ENCODE results near the gene PELI3. TPM values are rescaled to one million over a fixed set of nuclear protein-coding genes. Genes with fewer than 3 reads are reported as not detected.

The PELI3 gene
- total RNA-seq, 4 donors from 2014 or later = 13.8 to 35.0 (median 24.0) TPM

DNA sequence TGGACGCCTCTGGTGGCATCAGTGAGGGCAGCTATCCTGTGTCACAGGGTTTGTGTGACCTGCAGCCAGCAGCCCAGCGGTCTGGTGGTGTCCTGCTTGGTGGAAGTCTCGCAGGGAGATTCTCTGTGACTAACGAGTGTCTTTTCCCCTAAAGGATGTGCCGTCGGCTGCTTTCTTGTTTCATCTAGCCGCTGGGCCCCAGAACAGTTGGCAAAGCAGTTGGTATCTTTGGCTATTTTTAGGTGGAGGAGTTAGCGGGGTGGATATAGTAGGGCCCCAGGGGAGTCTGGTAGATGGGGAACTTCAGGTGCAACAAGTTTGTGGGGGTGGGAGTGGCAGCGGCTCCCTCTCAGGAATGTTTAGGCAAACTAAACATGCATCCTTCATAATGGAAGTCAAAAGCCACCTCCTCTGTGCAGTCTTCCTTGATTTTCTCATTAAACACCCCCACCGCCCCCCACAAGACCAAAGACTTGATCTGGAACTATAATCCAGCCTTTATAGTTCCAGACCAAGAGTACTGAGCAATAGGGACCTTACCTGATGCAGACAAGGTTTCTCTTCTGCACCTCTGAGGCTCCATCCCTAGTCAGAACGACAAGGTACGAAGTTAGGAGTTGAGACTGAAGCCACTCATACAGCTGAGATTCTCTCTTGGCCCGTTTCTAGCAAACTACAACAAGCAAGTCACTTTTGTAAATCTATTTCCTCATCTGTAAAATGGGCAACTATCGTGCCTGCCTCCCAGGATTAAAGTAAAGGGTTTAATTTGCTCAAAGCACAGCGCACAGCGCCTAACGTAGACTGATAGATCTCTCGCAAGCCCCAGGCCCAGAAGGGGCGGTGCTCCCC lies 1.1 kb upstream of the PELI3 start:
- DNase-seq = no peak
- TF ChIP-seq, protein P1, sequence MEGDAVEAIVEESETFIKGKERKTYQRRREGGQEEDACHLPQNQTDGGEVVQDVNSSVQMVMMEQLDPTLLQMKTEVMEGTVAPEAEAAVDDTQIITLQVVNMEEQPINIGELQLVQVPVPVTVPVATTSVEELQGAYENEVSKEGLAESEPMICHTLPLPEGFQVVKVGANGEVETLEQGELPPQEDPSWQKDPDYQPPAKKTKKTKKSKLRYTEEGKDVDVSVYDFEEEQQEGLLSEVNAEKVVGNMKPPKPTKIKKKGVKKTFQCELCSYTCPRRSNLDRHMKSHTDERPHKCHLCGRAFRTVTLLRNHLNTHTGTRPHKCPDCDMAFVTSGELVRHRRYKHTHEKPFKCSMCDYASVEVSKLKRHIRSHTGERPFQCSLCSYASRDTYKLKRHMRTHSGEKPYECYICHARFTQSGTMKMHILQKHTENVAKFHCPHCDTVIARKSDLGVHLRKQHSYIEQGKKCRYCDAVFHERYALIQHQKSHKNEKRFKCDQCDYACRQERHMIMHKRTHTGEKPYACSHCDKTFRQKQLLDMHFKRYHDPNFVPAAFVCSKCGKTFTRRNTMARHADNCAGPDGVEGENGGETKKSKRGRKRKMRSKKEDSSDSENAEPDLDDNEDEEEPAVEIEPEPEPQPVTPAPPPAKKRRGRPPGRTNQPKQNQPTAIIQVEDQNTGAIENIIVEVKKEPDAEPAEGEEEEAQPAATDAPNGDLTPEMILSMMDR (IDR thresholded peaks at IDR 0.05) = no peak
- no peak for TF ChIP-seq POLR2A (IDR thresholded peaks at IDR 0.05)
- H3K9me3 ChIP-seq = no peaks in the 10 kb centered on the region
- H3K4me1 ChIP-seq = peaks cover 0 to 6% of the 10 kb centered on the region in 2 donors
- H3K27me3 ChIP-seq = no peaks in the 10 kb centered on the region
- intact Hi-C loops (cut with DNase I; ENCODE audit: low total_unique reads) = no loop called here
- H3K4me3 ChIP-seq = peak overlapping the region; percentile 72 to 75
- no peaks in the 10 kb centered on the region for H3K36me3 ChIP-seq
- H3K27ac ChIP-seq = peak overlapping the region in 1 of 2 donors; percentile 85

DNA sequence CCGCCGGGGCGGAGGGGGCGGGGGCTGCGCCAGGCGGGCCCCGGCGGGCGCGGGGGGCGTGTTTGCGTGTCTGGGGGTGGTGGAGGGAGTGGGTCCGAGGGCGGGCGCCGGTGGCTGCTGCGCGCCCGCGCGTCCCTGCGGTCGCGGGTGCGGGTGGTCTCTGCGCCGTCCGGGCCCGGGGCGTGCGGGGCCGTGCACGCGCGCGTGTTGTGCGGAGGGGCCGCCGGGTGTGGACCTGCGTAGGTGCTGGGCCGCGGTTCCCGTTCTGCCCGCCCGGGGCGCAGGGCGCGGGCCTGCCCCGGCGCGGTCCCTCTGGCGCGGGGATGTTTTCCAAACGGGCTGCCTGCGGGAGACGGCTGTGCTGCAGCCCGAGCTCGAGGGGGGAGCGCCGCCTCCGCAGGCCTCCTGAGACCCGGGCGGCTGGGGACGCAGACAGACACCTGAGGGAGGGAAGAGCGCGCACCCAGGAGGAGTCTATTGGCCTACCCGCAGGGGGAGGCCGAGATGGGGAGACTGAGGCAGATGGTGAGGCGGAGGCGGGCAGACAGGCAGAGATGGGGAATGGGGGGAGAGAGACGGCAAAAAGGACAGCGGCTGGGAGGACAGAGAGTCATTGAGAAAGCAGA lies 442 bp downstream of the PELI3 start:
- no peak for TF ChIP-seq POLR2A (IDR thresholded peaks at IDR 0.05)
- TF ChIP-seq, protein P1 (IDR thresholded peaks at IDR 0.05) = peak in 3 of 4 experiments; percentile 23 to 63 (median 41)
- H3K27ac ChIP-seq = peak overlapping the region; percentile 53 to 85
- intact Hi-C loops (cut with DNase I; ENCODE audit: low total_unique reads) = no loop called here
- H3K27me3 ChIP-seq = no peaks in the 10 kb centered on the region
- peaks cover 0 to 6% of the 10 kb centered on the region in 2 donors for H3K4me1 ChIP-seq
- no peak for DNase-seq
- peak overlapping the region; percentile 72 to 75 for H3K4me3 ChIP-seq
- no peaks in the 10 kb centered on the region for H3K36me3 ChIP-seq
- no peaks in the 10 kb centered on the region for H3K9me3 ChIP-seq

DNA sequence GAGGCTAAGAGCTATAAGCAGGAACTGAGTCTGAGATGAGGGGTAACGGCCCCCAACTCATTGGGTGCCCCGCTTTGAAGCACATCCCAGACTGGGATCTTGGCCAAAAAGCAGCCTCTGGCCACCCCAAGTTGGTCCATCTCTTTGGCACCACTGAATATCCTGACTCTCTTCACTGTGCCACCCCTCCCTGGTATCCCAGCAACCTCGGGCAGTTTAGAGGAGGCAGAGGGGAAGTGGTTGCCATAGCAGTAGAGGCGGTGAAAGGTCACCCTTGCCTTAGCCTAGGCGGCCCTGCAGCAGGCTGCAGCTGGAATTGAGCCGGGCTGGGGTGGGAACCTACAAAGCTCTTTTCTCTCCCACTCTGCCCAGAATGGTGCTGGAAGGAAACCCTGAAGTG lies 1.1 kb downstream of the PELI3 start:
- no peak for TF ChIP-seq POLR2A (IDR thresholded peaks at IDR 0.05)
- TF ChIP-seq, protein P1 (IDR thresholded peaks at IDR 0.05) = no peak
- H3K27ac ChIP-seq = peak overlapping the region in 1 of 2 donors; percentile 85
- H3K9me3 ChIP-seq = no peaks in the 10 kb centered on the region
- peak in 1 of 2 donors; percentile 44 for DNase-seq
- H3K4me1 ChIP-seq = peaks cover 0 to 6% of the 10 kb centered on the region in 2 donors
- intact Hi-C loops (cut with DNase I; ENCODE audit: low total_unique reads) = no loop called here
- H3K36me3 ChIP-seq = no peaks in the 10 kb centered on the region
- peak overlapping the region; percentile 72 to 75 for H3K4me3 ChIP-seq
- H3K27me3 ChIP-seq = no peaks in the 10 kb centered on the region

DNA sequence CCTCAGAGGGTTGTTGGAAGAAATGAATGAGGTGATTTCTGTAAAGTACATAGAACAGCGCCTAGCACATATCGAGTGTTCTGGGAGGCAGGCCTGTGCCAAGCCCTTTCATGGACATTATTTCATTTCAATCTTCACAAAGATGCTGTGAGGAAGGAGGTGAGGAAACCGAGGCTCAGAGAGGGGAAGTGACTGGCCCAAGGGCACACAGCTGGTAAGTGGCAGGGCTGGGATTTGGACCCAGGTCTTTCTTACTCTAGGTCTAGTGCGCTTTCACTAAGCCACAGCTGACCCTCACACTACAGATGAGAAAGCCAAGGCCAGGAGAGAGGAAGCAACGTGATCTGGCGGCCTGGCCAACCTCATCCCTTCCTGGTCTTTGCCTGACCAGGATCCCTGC lies 2.0 kb downstream of the PELI3 start:
- no peaks in the 10 kb centered on the region for H3K36me3 ChIP-seq
- no peak overlapping the region for H3K4me3 ChIP-seq
- H3K27ac ChIP-seq = no peak overlapping the region
- DNase-seq = no peak
- TF ChIP-seq, protein P1 (IDR thresholded peaks at IDR 0.05) = no peak
- no peak for TF ChIP-seq POLR2A (IDR thresholded peaks at IDR 0.05)
- H3K4me1 ChIP-seq = peaks cover 0 to 6% of the 10 kb centered on the region in 2 donors
- H3K27me3 ChIP-seq = no peaks in the 10 kb centered on the region
- H3K9me3 ChIP-seq = no peaks in the 10 kb centered on the region
- intact Hi-C loops (cut with DNase I; ENCODE audit: low total_unique reads) = no loop called here

DNA sequence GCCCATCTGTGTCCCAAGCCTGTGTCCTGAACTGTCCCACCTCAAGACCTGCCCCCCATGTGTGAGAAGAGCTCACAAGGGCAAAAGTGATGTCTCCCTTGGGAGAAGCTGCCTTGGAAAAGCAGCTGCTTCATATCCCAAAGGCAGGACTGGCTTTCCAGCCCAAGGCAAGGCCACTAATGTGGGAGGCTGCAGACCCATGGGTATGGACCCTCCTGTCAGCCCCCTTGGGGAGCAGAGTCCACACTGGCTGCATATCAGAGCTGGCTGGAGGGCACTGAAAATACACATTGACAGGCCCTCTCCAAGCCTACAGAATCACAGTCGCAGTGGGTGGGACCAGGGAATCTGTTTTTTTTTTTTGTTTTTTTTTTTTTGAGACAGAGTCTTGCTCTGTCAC lies 2.7 kb downstream of the PELI3 start:
- Histone ChIP-seq H3K4me1 (peaks cover 0 to 6% of the 10 kb centered on the region in 2 donors), H3K27ac (no peak overlapping the region), H3K9me3 (no peaks in the 10 kb centered on the region), H3K4me3 (no peak overlapping the region), H3K36me3 (no peaks in the 10 kb centered on the region), H3K27me3 (no peaks in the 10 kb centered on the region)
- DNase-seq = no peak
- intact Hi-C loops (cut with DNase I; ENCODE audit: low total_unique reads) = no loop called here
- no peak for TF ChIP-seq POLR2A (IDR thresholded peaks at IDR 0.05)

Data from uterus (tissue), 4 donors.